ENCODE results near the gene GNAI1. TPM values are rescaled to one million over a fixed set of nuclear protein-coding genes. Genes with fewer than 3 reads are reported as not detected.

Gene GNAI1
- total RNA-seq, 4 donors from 2014 or later: 115 to 153 (median 120) TPM

DNA sequence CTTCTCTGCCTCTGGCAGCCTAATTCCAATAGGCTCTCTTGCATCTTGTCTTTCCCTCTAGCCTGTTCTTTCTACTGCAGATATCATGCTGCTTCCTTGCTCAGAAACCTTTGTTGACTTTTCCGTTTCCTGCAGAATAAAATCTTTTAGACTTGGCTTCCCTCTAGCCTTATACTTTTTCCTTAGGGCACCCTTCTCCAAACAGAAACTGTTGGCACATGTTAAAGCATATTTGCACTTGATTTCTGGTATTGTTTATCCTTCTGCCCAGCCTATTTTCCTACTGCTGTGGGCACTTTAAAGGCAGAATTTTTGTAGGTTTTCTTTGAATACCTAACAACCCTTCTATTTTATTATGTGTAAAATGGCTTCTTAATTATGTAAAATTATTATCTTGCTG lies 4.6 kb downstream of the GNAI1 start:
- DNase-seq (ENCODE audit: low spot score in 2 of 2): no peak
- 5 to 11% methylated on average over 1 of the region's 1 CpG for WGBS, 2 donors

DNA sequence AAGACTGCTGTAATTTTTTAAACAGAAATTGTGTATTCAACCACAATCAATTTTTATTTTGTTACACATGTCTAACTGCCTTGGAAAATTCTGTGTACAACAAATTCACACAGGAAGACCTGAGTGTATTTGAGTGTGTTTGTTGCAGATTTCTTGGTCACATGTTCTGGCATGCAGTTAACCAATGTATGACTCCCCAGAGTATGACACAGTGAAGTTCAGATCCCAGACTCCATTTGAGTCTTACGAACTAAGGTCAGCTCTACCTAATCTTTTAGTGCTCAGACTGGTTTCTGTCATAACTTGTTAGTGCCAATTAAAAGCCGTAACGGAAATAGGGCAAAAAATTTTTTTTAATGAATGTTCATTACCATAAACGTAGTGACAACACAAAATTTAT lies 5.8 kb downstream of the GNAI1 start:
- DNase-seq (ENCODE audit: low spot score in 2 of 2): no peak
- intact Hi-C loops (cut with DNase I; ENCODE audit: low total_unique reads): no loop called here
- TF ChIP-seq, protein P1, sequence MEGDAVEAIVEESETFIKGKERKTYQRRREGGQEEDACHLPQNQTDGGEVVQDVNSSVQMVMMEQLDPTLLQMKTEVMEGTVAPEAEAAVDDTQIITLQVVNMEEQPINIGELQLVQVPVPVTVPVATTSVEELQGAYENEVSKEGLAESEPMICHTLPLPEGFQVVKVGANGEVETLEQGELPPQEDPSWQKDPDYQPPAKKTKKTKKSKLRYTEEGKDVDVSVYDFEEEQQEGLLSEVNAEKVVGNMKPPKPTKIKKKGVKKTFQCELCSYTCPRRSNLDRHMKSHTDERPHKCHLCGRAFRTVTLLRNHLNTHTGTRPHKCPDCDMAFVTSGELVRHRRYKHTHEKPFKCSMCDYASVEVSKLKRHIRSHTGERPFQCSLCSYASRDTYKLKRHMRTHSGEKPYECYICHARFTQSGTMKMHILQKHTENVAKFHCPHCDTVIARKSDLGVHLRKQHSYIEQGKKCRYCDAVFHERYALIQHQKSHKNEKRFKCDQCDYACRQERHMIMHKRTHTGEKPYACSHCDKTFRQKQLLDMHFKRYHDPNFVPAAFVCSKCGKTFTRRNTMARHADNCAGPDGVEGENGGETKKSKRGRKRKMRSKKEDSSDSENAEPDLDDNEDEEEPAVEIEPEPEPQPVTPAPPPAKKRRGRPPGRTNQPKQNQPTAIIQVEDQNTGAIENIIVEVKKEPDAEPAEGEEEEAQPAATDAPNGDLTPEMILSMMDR (IDR thresholded peaks at IDR 0.05): no peak
- no peak for TF ChIP-seq POLR2A (IDR thresholded peaks at IDR 0.05)
- no peak overlapping the region for H3K4me3 ChIP-seq (ENCODE audit: low read depth, poor library complexity, severe bottlenecking)
- WGBS, 2 donors: 65 to 71% methylated on average over 4 of the region's 4 CpGs

More for the DNA sequence above, 4.6 kb downstream of the GNAI1 start:
- intact Hi-C loops (cut with DNase I; ENCODE audit: low total_unique reads): no loop called here
- TF ChIP-seq, protein P1 (IDR thresholded peaks at IDR 0.05): no peak
- no peak for TF ChIP-seq POLR2A (IDR thresholded peaks at IDR 0.05)
- H3K4me3 ChIP-seq (ENCODE audit: low read depth, poor library complexity, severe bottlenecking): no peak overlapping the region

DNA sequence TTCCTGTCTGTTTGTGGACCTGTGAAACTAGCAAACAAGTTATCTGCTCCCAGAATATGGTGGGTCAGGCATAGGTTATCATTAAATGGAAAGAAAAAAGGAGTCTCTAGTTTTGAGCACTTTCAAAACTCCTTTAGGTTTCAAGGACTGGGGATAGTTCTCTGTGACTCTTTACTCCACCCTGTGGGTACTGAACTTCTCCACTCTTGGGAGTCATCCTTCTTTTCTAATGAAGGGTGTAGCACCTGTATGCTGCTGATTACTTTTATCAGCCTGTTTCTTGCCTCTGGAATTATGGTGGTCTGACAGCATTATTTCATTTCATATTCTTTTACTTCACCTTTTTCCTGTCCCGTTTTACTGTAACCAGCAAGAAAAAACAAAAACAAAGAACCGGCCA lies 6.7 kb downstream of the GNAI1 start:
- no peak overlapping the region for H3K4me3 ChIP-seq (ENCODE audit: low read depth, poor library complexity, severe bottlenecking)
- 90 to 97% methylated on average over 2 of the region's 2 CpGs for WGBS, 2 donors
- DNase-seq (ENCODE audit: low spot score in 2 of 2): no peak
- intact Hi-C loops (cut with DNase I; ENCODE audit: low total_unique reads): no loop called here
- TF ChIP-seq, protein P1 (IDR thresholded peaks at IDR 0.05): no peak
- no peak for TF ChIP-seq POLR2A (IDR thresholded peaks at IDR 0.05)

DNA sequence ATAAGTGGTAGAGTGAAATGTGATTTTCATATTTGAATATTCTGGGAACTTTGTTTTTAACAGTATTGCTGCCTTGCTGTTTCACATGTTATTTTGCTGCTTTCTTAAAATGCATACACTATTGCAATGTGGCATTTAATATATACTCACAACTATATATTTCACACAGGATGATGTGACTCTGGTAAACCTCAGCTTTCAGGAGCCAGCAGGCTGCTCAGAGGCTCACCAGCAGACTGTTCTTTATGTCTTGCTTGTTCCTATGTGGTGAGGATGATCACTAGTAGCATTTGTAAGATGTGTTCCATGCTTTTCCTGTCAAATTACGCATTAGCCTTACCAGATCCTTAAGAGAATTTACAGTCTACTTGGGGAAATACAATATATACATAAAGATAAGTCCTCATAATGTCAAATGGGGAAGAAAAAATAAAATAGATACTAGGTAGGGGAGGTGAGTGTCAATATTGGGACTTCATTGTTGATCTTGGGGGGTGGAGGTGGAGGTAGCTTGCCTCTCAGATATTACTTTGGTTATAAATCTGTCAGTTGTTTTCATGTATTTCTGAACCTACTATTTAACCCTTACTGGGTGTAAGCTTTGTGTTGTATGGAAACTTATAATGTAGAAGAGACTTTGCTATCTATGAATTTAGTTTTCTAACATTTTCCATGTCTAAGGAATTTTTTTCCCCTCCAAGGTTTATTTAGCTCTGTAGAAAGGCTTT lies 8.4 kb downstream of the GNAI1 start:
- no peak for TF ChIP-seq POLR2A (IDR thresholded peaks at IDR 0.05)
- TF ChIP-seq, protein P1 (IDR thresholded peaks at IDR 0.05): no peak
- no peak for DNase-seq (ENCODE audit: low spot score in 2 of 2)
- 86 to 97% methylated on average over 1 of the region's 1 CpG for WGBS, 2 donors
- intact Hi-C loops (cut with DNase I; ENCODE audit: low total_unique reads): no loop called here
- no peak overlapping the region for H3K4me3 ChIP-seq (ENCODE audit: low read depth, poor library complexity, severe bottlenecking)

DNA sequence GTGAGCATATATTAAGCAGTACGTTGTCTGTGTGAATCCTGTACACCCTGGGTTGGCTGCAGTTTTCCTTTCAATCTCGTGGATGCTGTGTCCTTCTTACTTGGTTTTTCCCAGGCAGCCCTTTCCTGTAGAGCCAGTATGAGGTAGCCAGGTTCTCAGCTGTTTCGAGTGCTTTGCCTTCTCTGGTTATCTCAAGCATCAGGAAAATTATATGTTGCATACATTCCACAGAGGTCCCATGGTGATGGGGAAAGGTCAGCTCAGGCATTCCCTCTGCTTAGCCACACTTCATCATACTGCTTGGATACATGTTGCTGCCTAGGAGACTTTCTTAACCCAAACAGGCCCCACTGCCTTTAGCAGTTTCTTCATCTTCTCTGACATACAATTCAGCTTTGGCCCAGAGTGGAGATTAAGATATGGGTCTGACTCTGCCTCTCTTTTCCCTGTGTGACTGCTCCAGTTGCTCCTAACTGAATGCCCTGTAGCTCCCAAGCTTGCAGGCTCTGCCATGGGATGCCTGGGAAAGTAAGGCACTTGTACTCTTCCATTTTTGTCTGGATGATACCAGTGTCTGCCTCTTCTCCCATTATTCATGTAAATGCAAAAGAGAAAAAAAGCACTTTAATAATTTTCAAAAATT lies 11.3 kb downstream of the GNAI1 start:
- WGBS, 2 donors: 39 to 55% methylated on average over 3 of the region's 3 CpGs
- intact Hi-C loops (cut with DNase I; ENCODE audit: low total_unique reads): no loop called here
- TF ChIP-seq, protein P1 (IDR thresholded peaks at IDR 0.05): no peak
- no peak for TF ChIP-seq POLR2A (IDR thresholded peaks at IDR 0.05)
- no peak overlapping the region for H3K4me3 ChIP-seq (ENCODE audit: low read depth, poor library complexity, severe bottlenecking)
- no peak for DNase-seq (ENCODE audit: low spot score in 2 of 2)
